Measurements from ENCODE around the gene UROS.

UROS gene

GRCh38 chr10:125866421-125867029 lies 43.5 kb upstream of the UROS start:
- Histone ChIP-seq H3K27ac (replicated peaks) (no peak overlapping the region), H3K27me3 (ENCODE audit: insufficient read depth, poor library complexity, severe bottlenecking) (no peaks in the 10 kb centered on the region), H3K4me3 (replicated peaks; ENCODE audit: insufficient read depth, low read length) (no peak overlapping the region)
- TF ChIP-seq POLR2AphosphoS5 (IDR thresholded peaks at IDR 0.05; ENCODE audit: low read depth): no peak
- no peak for TF ChIP-seq GABPA (IDR thresholded peaks at IDR 0.05; ENCODE audit: low read depth)
- no peak for TF ChIP-seq REST (IDR thresholded peaks at IDR 0.05; ENCODE audit: insufficient replicate concordance, low read depth)
- TF ChIP-seq CTCF (IDR thresholded peaks at IDR 0.05; ENCODE audit: insufficient read depth, low read length): no peak
- TF ChIP-seq SPI1 (IDR thresholded peaks at IDR 0.05; ENCODE audit: borderline replicate concordance, low read depth): no peak
- DNase-seq (ENCODE audit: low read depth in 1 of 2, low spot score in 1 of 2): no peak

GRCh38 chr10:125865120-125865519 lies 42.1 kb upstream of the UROS start:
- DNase-seq (ENCODE audit: low read depth in 1 of 2, low spot score in 1 of 2): no peak
- Histone ChIP-seq H3K4me3 (replicated peaks; ENCODE audit: insufficient read depth, low read length) (no peak overlapping the region), H3K27ac (replicated peaks) (no peak overlapping the region), H3K27me3 (ENCODE audit: insufficient read depth, poor library complexity, severe bottlenecking) (no peaks in the 10 kb centered on the region)
- TF ChIP-seq REST (IDR thresholded peaks at IDR 0.05; ENCODE audit: insufficient replicate concordance, low read depth): no peak

- Histone ChIP-seq H3K4me3 (replicated peaks; ENCODE audit: insufficient read depth, low read length) (no peak overlapping the region), H3K27me3 (ENCODE audit: insufficient read depth, poor library complexity, severe bottlenecking) (no peaks in the 10 kb centered on the region), H3K27ac (replicated peaks) (no peak overlapping the region)
- peak; percentile 21; the same call in 1 of the 2 replicates for TF ChIP-seq SPI1 (IDR thresholded peaks at IDR 0.05; ENCODE audit: borderline replicate concordance, low read depth)
- TF ChIP-seq GABPA (IDR thresholded peaks at IDR 0.05; ENCODE audit: low read depth): no peak
- DNase-seq (ENCODE audit: low read depth in 1 of 2, low spot score in 1 of 2): no peak
Measured at GRCh38 chr10:125859128-125859817, 36.2 kb upstream of the UROS start.

GRCh38 chr10:125857185-125857760 lies 34.2 kb upstream of the UROS start:
- no peak for DNase-seq (ENCODE audit: low read depth in 1 of 2, low spot score in 1 of 2)
- no peak for TF ChIP-seq REST (IDR thresholded peaks at IDR 0.05; ENCODE audit: insufficient replicate concordance, low read depth)
- no peak for TF ChIP-seq GABPA (IDR thresholded peaks at IDR 0.05; ENCODE audit: low read depth)
- TF ChIP-seq SPI1 (IDR thresholded peaks at IDR 0.05; ENCODE audit: borderline replicate concordance, low read depth): no peak
- TF ChIP-seq POLR2AphosphoS5 (IDR thresholded peaks at IDR 0.05; ENCODE audit: low read depth): no peak
- no peak for TF ChIP-seq CTCF (IDR thresholded peaks at IDR 0.05; ENCODE audit: insufficient read depth, low read length)
- no peak overlapping the region for H3K4me3 ChIP-seq (replicated peaks; ENCODE audit: insufficient read depth, low read length)
- no peak overlapping the region for H3K27ac ChIP-seq (replicated peaks)
- no peaks in the 10 kb centered on the region for H3K27me3 ChIP-seq (ENCODE audit: insufficient read depth, poor library complexity, severe bottlenecking)
